Ascending aorta (tissue), 2 donors: ENCODE results near the gene TRPV2. TPM values are rescaled to one million over a fixed set of nuclear protein-coding genes. Genes with fewer than 3 reads are reported as not detected.

Source experiments
- DNase-seq, 2 donors: peaks; one replicate each; pipeline ENCODE4 v3.0.0-alpha.2; 2019; ENCODE audit warnings: low spot score in 2 of 2
- H3K27ac ChIP-seq, 2 donors: fragments of 200-600 bp; sonication (generic); one replicate each; pipeline ENCODE4 v1.5.1; 2016 to 2017; ENCODE audit warnings: mild to moderate bottlenecking in 1 of 2
- H3K27me3 ChIP-seq: fragments of 200-600 bp; sonication (generic); one replicate; pipeline ENCODE4 v1.5.1; 2017
- H3K36me3 ChIP-seq, 2 donors: fragments of 200-600 bp; sonication (generic); one replicate each; pipeline ENCODE4 v1.5.1; 2016
- H3K4me1 ChIP-seq, 2 donors: fragments of 200-600 bp; sonication (generic); one replicate each; pipeline ENCODE4 v1.5.1; 2016 to 2017; ENCODE audit warnings: mild to moderate bottlenecking in 1 of 2
- H3K4me3 ChIP-seq, 2 donors: fragments of 200-600 bp; sonication (generic); one replicate each; pipeline ENCODE4 v1.5.1; 2016 to 2017; ENCODE audit warnings: mild to moderate bottlenecking in 1 of 2
- H3K9me3 ChIP-seq, 2 donors: fragments of 200-600 bp; sonication (generic); one replicate each; pipeline ENCODE4 v1.5.1; 2016
- CTCF ChIP-seq, 3 experiments: fragments of 200-600 bp in 2 of 3; fragments of 450-650 bp in 1 of 3; sonication (generic) in 2 of 3; IDR thresholded peaks; one replicate each; pipeline ENCODE4 v1.5.1; 2016 to 2019; ENCODE audit warnings: antibody characterized with exemption in 3 of 3, mild to moderate bottlenecking in 1 of 3, moderate library complexity in 1 of 3
- intact Hi-C: fragments of 100-400 bp; cut with DNase I; formaldehyde crosslinking; loops from one replicate; pipeline ENCODE4 v1.15.1; 2023
- total RNA-seq: library from RNA; depleted of rRNA; stranded (reverse); fragments of >200 nt; gene quantifications from one replicate; pipeline ENCODE4 v1.1.0, GENCODE V29; 2016

The TRPV2 gene
- total RNA-seq, 1 donor from 2014 or later = 26.1 TPM

DNA sequence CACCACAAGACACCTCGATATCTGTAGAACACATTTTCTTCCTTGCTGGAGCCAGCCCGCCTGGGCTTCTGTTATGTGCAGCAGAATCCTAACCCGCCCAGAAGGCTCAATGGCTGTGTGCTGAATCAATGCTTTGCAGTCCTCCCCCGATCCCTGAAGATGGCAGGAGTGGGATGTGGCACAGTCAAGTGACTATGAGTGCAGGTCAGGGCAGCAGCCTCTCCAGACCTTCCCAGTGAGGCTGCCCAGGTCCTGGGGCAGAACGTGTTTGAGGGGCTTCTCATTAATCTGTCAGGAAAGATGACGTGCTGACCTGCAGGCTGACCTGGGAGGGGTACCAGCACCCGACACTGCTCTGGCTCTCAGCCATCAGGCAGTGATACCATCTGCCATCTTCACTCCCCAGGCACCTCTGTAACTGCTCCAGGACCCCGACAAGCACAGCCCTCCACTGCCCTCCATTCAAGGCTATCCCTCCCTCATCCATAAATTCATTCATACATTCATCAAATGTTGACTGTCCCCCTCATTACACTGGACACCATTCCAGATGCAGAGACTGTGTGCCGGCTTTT is 41.5 kb downstream of the TRPV2 start:
- no peak overlapping the region for H3K27ac ChIP-seq
- DNase-seq = no peak
- H3K4me1 ChIP-seq = no peaks in the 10 kb centered on the region
- H3K9me3 ChIP-seq = no peaks in the 10 kb centered on the region
- peaks cover 0 to 10% of the 10 kb centered on the region in 2 donors for H3K36me3 ChIP-seq
- no peaks in the 10 kb centered on the region for H3K27me3 ChIP-seq
- intact Hi-C loops = no loop called here
- H3K4me3 ChIP-seq = no peak overlapping the region
- TF ChIP-seq CTCF (IDR thresholded peaks at IDR 0.05) = no peak

DNA sequence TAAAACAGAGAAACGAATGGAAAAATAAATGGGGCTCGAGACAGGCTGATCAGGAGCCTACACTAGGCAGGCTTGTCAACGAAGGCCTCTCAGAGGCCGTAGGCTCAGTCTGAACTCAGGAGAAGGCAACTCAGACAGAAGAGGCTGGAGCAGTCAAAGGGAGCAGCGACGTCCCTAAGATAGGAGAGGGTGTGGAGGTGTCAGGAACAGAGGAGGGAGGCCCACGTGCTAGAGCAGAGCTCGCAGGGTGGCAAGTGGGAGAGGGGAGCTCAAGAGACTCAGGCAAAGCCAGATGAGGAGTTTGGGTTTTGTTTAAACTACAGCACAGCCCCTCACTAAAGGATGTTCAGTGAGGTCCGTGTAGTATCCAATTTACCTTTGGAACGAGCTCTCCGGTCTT is 43.9 kb downstream of the TRPV2 start:
- no peak for DNase-seq
- Histone ChIP-seq H3K36me3 (peaks cover 0 to 10% of the 10 kb centered on the region in 2 donors), H3K27me3 (no peaks in the 10 kb centered on the region), H3K9me3 (no peaks in the 10 kb centered on the region), H3K4me1 (peaks cover 0 to 6% of the 10 kb centered on the region in 2 donors), H3K27ac (no peak overlapping the region), H3K4me3 (no peak overlapping the region)
- intact Hi-C loops = no loop called here
- no peak for TF ChIP-seq CTCF (IDR thresholded peaks at IDR 0.05)

DNA sequence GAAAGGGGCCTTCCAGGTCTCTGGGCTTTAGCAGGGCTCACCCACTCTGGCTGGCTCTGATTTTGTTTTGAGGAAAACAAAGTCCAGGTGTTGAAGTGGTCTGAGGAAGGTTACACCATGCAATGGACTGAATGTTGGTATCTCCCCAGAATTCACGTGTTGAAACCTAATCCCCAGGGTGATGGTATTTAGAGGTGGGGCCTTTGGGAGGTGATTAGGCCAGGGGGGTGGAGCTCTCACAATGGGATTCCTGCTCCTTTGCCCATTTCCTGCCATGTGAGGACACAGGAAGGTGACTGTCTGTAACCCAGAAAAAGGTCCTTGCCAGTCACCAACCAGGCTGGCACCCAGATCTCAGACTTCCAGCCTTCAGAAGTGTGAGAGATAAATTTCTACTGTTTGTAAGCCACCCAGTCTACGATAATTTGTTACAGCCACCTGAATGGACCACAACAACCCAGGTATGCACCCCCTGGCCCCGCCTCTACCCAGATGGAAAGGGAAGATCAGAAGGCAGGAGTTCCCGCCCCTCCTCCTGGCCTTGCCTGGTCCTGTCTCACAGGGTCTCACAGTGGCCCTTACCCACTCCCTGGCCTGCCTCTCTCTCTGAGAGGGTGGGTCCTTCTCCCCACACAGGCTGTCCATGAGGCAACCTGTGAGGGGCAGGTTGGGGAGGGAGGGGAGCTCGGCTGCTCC is 44.6 kb downstream of the TRPV2 start:
- Histone ChIP-seq H3K36me3 (peaks cover 0 to 10% of the 10 kb centered on the region in 2 donors), H3K9me3 (no peaks in the 10 kb centered on the region), H3K4me3 (no peak overlapping the region), H3K4me1 (peaks cover 0 to 6% of the 10 kb centered on the region in 2 donors), H3K27me3 (no peaks in the 10 kb centered on the region), H3K27ac (no peak overlapping the region)
- no peak for TF ChIP-seq CTCF (IDR thresholded peaks at IDR 0.05)
- DNase-seq = no peak
- intact Hi-C loops = no loop called here

- Histone ChIP-seq H3K4me1 (peaks cover 0 to 6% of the 10 kb centered on the region in 2 donors), H3K27ac (no peak overlapping the region), H3K27me3 (no peaks in the 10 kb centered on the region), H3K9me3 (no peaks in the 10 kb centered on the region), H3K4me3 (no peak overlapping the region), H3K36me3 (peaks cover 0 to 10% of the 10 kb centered on the region in 2 donors)
- TF ChIP-seq CTCF (IDR thresholded peaks at IDR 0.05) = no peak
- no peak for DNase-seq
- intact Hi-C loops = no loop called here
Measured at GRCh38 chr17:16460796-16461605, 45.6 kb downstream of the TRPV2 start.

GRCh38 chr17:16461606-16461866 is 46.2 kb downstream of the TRPV2 start:
- intact Hi-C loops = no loop called here
- Histone ChIP-seq H3K4me1 (peaks cover 0 to 6% of the 10 kb centered on the region in 2 donors), H3K4me3 (no peak overlapping the region), H3K27ac (no peak overlapping the region), H3K9me3 (no peaks in the 10 kb centered on the region), H3K27me3 (no peaks in the 10 kb centered on the region), H3K36me3 (peaks cover 0 to 10% of the 10 kb centered on the region in 2 donors)
- DNase-seq = no peak
- TF ChIP-seq CTCF (IDR thresholded peaks at IDR 0.05) = no peak
